Measurements from ENCODE around the gene SLC12A5.
"Not testable (repeated sequence)": the region's sequence is repeated elsewhere in the genome, so short reads cannot be mapped to it uniquely, and the experiment has no call there.

SLC12A5 gene

DNA sequence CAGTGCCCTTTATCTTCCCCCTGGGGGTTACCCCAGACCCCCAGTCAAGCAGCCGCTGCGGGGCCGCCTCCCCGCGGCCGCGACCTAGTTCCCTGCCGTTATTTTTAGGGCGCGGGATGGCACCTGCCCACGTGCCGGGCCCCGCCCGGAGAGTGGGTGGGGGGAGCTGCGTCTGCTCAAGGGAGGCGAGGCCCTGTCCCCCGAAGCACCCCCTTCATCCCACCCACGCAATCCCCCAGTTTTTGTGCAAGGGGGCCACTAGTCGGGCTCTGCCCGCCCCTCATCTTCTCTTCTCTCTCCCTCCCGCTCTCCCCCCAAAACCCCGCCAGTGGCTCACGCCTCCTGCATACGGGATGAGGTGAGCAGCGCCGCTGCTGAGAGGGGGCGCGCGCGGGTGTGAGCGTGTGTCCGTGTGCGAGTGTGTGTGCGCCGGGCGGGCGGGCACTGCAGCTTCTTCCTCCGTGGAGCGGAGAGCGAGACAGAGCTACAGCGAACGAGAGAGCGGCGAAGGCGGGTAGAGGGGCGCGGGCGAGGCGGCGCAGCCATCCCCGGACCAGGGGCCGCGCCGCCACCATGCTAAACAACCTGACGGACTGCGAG, at the start of gene SLC12A5:
TSS of gene SLC12A5 (plus strand) at position 444 of the 600 bp plus-strand sequence. CDS start at position 574, 130 bp downstream.
- no peak for DNase-seq (ENCODE audit: low read depth in 2 of 2)

DNA sequence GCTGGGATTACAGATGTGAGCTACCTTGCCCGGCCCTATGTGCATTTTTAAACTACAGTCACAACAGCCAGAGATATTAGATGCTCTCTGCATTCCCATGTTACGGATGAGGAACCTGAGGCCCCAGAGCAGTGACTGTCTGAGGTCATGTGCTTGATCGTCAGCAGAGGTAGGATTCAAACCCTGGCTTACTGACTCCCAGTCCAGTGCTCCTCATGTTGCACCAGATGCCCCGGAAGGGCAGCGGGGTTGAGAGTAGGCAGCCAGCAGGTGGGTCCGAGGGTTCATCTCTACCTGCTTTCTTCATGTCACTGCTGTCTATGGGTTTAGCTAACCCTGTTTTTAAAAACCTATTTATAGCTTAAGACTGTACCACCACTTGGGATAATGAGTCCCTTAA, 47.8 kb upstream of the SLC12A5 start:
- no peak for DNase-seq (ENCODE audit: low read depth in 2 of 2)

DNA sequence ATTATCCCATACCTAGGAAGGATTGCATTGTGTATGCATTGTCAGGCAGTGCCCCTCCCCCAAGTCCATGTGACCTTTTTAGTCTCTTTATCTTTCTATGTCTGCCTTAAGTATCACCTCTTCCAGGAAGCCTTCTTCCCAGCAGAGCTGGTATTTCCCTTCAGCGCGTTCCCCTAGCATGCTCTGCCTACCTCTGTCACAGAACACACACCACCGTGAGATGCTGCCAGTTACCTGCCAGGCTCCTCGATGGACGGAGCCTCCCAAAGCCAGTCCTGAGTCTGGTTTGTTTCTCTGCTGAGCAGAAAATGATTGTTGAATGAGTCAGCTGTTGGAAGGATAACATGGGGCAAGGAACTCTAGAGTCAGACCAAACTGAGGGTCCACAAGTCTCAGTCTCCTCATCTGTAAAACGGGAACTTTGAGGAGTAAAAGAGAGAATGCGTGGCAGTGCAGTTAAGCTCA, 45.7 kb upstream of the SLC12A5 start:
- DNase-seq (ENCODE audit: low read depth in 2 of 2): no peak

DNA sequence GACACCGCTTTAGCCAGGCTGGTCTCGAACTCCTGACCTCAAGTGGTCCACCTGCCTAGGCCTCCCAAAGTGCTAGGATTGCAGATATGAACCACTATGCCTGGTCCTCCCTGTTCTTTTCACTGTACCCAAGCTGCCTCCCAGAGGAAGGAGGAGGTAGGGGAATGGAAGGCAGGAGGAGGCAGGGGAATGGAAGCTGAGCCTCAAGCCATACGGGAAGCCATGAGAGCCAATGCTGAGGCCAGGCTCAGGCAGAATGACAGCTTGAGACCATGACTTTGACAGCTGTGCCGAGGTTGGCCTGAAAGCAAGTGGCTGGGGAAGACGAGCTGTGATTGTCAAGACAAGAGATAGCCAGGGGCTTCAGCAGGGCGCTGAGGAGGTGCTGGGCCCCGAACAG, 43.4 kb upstream of the SLC12A5 start:
- no peak for DNase-seq (ENCODE audit: low read depth in 2 of 2)

DNA sequence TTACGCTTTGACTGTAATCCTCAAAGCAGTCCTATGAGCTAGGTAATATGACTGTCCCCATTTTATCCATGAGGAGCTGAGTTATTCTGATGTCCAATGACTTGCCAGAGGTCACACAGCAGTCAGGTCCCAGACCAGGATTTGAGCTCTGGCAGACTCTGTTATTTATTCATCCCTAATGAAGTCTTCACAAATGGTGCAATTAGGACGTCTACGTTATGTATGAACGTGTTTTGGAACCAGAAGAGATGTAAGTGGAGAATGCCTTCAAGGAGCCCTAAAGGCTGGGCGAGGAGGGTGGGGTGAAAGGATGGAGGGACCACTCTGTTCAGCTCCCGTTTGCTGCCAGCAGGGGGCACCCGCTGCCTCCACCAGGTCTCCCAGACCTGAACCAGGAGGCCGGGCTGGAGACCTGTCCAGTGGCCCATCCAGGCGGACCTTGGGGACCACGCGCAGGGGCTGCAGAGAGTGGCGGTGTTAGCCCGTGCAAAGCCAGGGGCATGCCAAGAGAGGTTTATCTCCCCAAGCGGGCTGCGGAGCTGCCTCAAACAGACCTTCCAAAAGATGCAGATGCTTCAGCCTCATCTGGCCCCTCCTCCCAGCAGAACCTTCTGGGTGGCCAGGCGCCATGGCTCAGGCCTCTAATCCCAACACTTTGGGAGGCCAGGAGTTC, 41.8 kb upstream of the SLC12A5 start:
- DNase-seq (ENCODE audit: low read depth in 2 of 2): peak; percentile 50 to 65

DNA sequence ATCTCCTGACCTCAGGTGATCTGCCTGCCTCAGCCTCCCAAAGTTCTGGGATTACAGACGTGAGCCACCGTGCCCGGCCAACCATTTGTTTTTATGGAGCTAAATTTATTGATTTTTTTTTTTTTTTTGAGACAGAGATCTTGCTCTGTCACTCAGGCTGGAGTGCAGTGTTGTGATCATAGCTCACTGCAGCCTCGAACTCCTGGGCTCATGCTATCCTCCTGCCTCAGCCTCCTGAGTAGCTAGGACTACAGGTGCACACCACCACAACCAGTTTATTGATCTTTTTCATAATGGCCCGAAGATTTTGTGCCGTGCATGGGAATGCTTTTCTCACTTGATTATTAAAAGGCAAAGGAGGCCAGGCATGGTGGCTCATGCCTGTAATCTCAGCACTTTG, 40.2 kb upstream of the SLC12A5 start:
- not testable (repeated sequence) for DNase-seq (ENCODE audit: low read depth in 2 of 2)

DNA sequence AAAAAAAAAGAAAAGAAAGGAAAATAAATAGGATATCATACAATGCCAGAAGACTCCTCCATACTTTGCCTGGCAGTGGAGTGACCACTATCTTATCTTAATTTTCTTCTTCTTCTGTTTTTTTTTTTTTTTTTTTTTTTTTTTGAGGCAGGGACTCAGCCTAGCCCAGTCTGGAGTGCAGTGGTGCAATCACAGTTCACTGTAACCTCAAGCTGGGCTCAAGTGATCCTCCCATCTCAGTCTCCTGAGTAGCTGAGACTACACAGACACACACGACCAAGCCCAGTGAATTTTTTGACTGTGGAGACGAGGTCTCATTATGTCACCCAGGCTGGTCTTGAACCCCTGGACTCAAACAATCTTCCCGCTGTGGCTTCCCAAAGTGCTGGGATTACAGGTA, 37.4 kb upstream of the SLC12A5 start:
- DNase-seq (ENCODE audit: low read depth in 2 of 2): no peak

DNA sequence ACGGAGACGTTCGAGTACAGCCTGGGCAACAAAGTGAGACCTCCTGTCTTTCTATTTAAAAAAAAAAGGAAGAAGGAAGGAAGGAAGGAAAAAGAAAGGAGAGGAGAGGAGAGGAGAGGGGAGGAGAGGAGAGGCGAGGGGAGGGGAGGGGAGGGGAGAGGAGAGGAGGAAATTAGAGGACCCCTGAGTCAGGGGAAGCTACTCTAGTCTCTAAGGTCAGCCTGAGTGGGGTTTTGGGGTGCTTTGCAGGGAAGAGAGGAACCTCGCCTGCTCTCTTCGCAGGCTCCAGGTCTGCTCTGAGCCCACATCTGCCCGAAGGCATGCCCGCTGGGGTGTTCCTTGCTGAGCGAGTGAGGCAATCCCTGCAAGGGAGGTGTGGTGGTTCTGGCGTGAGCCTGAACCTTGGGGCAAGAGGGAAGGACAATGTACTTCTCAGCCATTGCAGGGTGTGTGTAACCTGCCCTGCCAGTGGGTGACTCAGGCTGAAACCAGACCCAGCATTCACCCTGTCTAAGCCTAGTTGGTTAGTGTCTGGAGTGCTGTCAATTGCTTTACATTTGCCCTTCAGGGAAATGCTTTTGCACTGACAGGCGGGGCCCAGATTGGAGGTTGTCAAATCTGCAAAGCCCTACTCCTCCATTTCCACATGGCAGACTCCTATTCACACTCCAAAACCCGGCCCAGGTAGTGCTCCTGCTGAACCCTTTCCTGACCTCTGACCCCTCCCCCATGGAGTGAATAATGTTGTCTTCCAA, 35.6 kb upstream of the SLC12A5 start:
- DNase-seq (ENCODE audit: low read depth in 2 of 2): no peak

DNA sequence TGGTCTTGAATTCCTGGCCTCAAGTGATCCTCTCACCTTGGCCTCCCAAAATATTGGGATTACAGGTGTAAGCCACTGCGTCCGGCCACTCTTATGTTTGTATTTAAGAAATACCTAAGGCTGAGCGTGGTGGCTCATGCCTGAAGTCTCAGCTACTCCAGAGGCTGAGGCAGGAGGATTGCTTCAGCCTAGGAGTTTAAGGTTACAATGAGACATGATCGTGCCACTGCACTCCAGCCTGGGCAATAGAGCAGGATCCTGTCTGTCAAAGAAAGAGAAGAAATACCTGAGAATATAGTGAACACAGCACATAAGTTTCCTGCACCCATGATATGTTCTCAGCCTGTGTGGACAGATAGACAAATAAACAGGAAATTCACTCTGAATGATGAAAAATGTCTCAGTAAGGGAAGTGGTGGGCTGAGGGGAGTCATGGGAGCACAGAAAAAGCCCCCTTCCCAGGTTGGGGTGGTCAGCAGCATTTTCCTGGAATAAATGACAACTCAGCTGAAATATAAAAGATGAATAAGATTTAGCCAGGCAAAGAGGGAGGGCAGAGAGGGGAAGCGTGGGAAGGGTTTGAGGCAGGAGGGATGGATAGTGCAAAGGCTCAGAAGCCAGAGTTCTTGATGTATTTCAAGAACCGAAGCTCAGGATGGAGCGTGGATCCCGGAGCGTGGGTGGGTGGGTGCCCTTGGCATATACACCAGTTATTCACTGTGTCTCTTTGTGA, 34.1 kb upstream of the SLC12A5 start:
- no peak for DNase-seq (ENCODE audit: low read depth in 2 of 2)

DNA sequence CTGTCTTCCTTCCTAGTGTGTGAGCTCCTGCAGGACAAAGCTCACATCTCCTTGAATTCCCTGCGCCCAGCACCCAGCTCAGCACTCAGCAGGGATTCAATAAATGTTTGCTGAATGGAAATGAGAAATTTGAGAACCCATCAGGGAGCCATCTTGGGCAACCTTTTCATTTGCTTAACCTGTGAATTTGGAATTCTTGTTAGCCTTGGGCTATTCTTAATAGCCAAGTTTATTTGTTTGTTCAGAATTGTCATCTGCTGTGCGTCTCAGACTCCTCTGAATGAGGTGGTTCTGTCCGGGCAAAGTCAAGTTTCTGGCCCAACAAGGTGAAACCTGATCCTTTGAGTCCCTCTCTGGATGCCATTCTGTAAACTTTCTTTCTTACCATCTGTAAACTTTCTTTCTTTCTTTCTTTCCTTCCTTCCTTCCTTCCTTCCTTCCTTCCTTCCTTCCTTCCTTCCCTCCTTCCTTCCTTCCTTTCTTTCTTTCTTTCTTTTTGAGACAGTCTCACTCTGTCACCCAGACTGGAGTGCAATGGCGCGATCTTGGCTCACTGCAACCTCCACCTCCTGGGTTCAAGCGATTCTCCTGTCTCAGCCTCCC, 33.4 kb upstream of the SLC12A5 start:
- not testable (repeated sequence) for DNase-seq (ENCODE audit: low read depth in 2 of 2)

DNA sequence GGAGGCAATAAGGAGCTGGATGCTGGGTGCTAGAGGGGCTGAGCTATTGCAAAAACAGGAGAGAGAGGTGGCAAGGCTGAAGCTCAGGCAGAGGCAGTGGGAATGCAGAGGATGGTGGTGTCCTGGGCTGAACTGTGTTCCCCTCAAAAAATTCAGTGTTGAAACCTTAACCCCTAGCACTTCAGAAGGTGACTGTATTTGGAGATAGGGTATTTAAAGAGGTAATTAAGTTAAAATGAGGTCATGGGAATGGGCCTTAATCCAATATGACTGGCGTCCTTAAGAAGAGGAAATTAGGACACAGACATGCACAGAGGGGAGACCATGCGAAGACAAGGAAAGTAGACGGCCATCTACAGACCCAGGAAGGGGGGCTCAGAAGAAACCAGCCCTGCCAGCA, 31.8 kb upstream of the SLC12A5 start:
- no peak for DNase-seq (ENCODE audit: low read depth in 2 of 2)

DNA sequence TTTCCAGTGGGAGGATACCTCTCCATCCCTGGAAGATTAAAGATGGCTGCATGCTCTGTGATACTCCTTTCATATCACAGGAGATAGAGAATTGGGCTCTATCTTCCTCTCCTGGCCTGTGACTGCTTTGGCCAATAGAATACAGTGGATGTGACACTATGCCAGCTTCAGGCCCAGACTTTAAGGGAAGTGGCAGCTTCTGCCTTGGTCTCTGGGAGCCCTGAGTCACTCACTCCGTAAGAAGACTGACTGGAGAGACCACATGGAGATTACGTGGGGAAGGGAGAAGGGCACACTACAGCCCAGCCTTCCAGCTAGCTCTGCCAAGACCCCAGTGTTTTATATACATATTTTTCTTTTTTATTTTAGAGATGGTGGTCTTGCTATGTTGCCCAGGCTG, 30.7 kb upstream of the SLC12A5 start:
- no peak for DNase-seq (ENCODE audit: low read depth in 2 of 2)

DNA sequence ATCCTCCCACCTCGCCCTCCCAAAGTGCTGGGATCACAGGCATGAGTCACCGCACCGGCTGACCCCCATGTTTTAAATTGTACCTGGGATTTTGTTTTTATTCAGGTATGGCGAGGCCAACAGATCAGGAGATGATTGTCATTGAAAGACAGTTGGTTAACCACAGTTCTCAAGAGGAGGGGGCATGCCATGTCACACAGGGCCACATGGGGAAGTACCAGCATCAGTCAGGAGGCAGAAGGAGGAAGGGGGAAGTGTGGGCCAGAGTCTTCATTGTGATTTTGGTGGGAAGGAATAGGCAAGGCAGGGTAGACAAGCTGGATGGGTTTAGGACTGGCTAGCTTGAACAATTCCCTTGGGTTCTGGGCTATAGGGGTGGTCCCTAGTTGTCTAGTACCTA, 30.3 kb upstream of the SLC12A5 start:
- DNase-seq (ENCODE audit: low read depth in 2 of 2): no peak

DNA sequence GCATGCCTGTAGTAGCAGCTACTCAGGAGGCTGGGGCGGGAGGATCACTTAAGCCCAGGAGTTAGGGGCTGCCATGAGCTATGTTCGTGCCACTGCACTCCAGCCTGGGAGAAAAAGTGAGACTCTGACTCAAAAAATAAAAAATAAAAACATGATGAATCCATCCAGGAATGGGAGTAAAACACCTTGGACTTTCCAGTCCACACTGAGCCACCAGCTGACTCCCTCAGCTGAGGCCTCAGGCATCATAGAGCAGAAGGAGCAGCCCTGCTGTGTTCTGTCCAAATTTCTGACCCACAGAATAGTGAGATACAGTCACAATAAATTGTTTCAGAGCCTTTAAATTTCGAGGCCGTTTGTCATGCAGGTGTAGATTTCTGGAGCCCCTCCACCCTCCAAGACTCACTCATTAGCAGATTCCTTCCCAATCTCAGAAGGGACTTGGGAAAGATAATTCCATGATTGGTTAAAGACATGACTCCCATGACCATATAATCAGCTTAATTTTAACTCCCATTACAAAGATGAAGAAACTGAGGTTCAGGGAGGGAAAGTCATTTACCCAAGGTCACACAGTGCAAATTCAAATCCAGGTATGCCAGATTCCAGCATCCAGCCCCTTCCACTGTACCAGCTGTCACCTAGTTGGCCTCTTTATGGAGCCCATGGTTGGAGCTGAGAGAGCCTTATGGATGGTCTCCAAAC, 29.3 kb upstream of the SLC12A5 start:
- no peak for DNase-seq (ENCODE audit: low read depth in 2 of 2)

DNA sequence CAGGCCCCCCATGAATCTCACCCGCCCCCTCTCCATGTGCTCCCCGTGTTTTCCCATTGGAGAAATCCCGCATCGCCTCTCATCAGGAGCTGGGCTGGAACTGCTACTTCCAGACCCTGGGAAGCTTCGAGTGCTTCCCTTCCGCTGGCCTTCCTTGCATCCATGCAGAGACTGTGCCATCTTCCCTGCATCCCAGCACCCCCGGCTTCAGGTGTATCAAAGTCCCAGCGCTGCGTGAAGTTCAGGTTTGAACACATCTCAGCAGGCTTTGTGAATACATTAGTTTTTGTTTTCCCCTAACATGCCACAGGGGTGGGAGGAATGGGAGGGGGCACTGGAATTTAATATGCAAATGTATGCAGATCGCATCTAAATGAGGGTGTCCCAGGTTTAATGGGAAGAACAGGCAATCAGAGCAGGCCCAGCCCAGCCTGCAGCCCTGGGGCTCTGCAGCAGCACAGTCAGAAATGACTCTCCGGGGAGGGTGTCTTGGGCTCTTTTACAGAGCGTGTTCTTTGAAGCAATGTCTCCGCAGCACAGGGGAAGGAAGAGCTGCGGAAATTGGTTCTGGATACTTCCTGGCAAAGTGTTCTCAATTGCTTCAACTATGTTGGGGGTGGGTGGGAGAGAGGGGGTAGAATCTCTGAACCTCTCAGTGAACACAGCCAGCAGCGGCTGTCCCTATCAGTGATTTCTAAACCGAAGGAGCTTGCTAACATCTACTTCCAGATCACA, 28.6 kb upstream of the SLC12A5 start:
- no peak for DNase-seq (ENCODE audit: low read depth in 2 of 2)

DNA sequence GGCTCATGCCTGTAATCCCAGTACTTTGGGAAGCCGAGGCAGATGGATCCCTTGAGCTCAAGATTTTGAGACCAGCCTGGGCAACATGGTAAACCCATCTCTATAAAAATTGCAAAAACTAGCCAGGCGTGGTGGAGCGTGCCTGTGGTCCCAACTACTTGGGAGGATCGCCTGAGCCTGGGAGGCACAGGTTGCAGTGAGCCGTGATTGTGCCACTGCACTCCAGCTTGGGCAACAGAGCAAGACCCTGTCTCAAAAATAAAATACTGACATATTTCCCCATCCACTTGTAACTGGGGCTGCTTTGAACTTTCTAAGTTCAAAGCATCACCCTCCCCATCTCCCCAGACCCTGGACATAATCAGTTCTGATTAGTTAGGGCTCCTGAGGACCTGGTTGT, 27.5 kb upstream of the SLC12A5 start:
- DNase-seq (ENCODE audit: low read depth in 2 of 2): no peak

DNA sequence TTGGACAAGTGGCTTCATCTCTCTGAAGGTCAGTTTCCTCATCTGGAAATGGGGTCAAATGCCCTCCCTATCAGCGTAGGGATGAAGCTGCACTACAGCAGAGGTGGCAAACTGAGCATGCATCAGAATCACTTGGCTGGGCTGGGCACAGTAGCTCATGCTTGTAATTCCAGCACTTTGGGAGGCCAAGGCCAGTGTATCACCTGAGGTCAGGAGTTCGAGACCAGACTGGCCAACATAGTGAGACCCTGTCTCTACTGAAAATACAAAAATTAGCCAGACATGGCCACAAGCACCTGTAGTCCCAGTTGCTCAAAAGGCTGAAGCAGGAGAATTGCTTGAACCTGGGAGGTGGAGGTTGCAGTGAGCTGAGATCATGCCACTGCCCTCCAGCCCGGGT, 27.0 kb upstream of the SLC12A5 start:
- no peak for DNase-seq (ENCODE audit: low read depth in 2 of 2)

DNA sequence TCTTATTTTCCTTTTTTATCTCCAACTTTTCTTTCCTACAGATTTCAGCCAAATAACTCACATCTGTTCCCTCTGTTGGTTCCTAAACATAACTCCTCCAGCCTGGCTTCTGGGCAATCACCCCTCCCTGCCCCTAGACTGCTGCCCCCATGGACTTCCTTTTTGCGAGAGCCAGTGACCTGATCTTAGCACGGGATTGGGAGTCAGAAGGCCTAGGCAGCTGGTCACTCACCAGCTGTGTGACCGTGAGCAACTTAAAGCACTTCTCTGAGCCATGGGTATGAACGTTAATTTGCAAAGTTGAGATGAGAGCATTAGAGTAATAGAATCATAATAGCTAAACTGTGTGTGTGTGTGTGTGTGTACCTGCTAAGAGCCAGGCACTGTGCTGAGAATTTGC, 24.8 kb upstream of the SLC12A5 start:
- no peak for DNase-seq (ENCODE audit: low read depth in 2 of 2)

DNA sequence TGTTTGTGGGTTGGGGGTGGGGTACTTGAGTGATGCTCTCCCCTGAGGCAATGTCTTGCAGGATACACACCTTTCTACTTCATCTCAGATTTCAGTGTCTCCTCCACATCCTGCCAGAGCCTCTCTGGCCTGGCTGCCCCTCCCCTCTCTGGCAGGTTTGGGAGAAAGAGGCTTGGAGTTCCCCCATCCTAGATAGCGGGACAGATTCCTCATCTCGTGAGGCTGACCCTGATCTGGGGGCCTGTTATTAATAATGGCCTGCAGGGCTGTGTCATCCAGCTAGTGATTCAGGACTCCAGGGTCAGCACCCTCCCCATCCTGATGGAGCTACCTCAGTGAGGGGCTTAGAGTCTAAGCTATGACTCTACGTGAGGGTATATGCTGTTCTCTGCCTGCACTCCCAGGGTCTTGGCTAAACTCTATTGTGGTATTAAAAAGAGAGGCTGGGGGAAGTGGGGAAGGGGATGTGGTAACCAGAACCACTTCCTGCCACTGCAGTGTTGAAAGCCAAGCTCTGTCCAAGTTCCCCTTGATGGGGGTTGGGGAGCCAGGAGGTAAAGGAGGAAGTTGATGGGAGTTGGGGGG, 24.0 kb upstream of the SLC12A5 start:
- DNase-seq (ENCODE audit: low read depth in 2 of 2): no peak

DNA sequence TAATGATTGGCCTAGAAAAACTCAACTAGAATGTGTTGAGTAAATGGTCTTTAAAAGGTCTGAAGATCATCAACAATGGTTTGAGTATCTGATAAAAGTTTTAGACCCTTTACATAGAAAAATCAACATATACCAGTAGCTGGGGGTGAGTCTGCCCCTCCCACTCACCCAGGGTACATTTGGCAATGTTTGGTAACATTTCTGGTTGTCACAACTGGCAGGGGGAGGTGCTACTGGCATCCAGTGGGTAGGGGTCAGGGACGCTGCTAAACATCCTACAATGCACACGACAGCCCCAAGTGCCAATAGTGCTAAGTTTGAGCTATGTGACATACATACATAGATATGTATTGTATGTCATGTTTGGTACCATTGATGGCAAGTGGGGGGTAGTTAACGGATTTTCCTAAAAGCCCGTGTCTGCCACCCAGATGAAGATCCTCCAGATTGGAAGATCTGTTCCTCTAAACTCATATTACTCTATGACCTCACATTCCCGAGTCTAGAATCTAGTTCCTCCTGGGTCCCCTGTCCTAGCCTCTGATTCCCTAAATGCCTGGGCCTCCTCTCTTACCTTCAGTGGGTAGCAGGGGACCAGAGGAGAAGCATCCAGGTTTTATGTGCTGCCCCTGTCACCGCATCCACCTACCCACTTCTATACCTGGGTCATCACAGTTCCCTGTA, 22.9 kb upstream of the SLC12A5 start:
- no peak for DNase-seq (ENCODE audit: low read depth in 2 of 2)
